ENCODE data around the gene DOCK10. TPM values are rescaled to one million over a fixed set of nuclear protein-coding genes. Genes with fewer than 3 reads are reported as not detected.

The DOCK10 gene
- polyA plus RNA-seq, 4 donors = 2.3 to 6.8 (median 3.5) TPM

DNA sequence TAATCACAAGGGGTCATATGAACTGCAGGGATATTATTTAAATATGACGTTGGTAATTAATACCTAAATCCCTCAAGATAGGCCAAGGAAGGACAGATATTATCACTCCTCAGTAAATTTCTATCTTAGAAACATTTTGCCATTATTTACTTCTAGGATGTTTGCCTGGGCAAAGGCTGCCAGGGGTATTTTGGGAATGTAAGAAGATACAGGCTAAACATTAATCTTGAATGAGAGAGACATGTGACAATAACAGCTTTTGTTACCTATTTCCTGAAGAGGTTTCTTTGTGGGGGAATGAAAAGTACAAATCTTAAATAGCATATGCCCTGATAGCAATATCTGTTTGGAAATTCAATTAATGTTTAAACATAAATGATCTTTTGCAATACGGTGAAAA, 325.3 kb downstream of the DOCK10 start:
- WGBS, 3 donors = 20 to 57% (median 31%) methylated on average over 2 of the region's 2 CpGs
- DNase-seq (peak in 1 of 2 donors; percentile 6), FAIRE-seq (no peak)
- Histone ChIP-seq H3K4me3 (ENCODE audit: low read depth in 1 of 3, low read length in 3 of 3) (no peak overlapping the region), H3K4me1 (ENCODE audit: control insufficient read depth in 3 of 3, insufficient read depth in 2 of 3, low read depth in 1 of 3, low read length in 2 of 3) (no peaks in the 10 kb centered on the region), H3K27ac (ENCODE audit: low read depth in 1 of 3, low read length in 2 of 3) (no peak overlapping the region), H3K9me3 (ENCODE audit: control insufficient read depth in 2 of 2, insufficient read depth in 1 of 2, low read depth in 1 of 2, low read length in 1 of 2) (no peaks in the 10 kb centered on the region), H3K36me3 (ENCODE audit: control insufficient read depth in 3 of 3, insufficient read depth in 2 of 3, low read depth in 1 of 3, low read length in 3 of 3) (no peaks in the 10 kb centered on the region), H3K27me3 (ENCODE audit: control insufficient read depth in 3 of 3, insufficient read depth in 3 of 3, low read length in 3 of 3) (no peaks in the 10 kb centered on the region)

DNA sequence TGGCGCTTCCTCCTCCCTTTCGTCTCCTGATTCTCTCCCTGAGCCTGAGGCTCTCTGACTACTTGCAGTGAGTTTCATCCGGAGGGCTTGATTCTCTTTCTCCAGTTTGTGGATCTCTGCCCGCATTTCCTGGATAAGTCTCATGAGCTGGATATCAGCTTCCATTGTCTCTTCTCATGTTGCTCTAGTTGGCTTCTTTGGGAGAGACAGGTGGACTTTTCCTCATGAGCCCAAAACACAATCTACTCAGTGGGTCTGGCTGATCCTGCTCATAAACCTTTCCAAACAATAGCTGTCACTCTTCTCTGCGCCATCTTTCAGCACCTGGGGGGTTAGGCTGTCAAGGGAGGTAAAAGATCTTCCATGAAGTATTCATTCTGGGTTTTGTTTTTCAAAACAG, 326.1 kb downstream of the DOCK10 start, which contains the start of gene CCDC195:
Gene CCDC195, minus strand, starts transcription at position 165 of the 400 bp plus-strand sequence. Its CDS starts 0 bp downstream, at position 165.
- Histone ChIP-seq H3K27ac (ENCODE audit: low read depth in 1 of 3, low read length in 2 of 3) (no peak within 1 kb of the TSS), H3K9me3 (ENCODE audit: control insufficient read depth in 2 of 2, insufficient read depth in 1 of 2, low read depth in 1 of 2, low read length in 1 of 2) (no peaks in the 10 kb centered on the region), H3K4me1 (ENCODE audit: control insufficient read depth in 3 of 3, insufficient read depth in 2 of 3, low read depth in 1 of 3, low read length in 2 of 3) (no peaks in the 10 kb centered on the region), H3K27me3 (ENCODE audit: control insufficient read depth in 3 of 3, insufficient read depth in 3 of 3, low read length in 3 of 3) (no peaks in the 10 kb centered on the region), H3K4me3 (ENCODE audit: low read depth in 1 of 3, low read length in 3 of 3) (no peak within 1 kb of the TSS), H3K36me3 (ENCODE audit: control insufficient read depth in 3 of 3, insufficient read depth in 2 of 3, low read depth in 1 of 3, low read length in 3 of 3) (no peaks in the 10 kb centered on the region)
- whole genome bisulfite sequencing, 3 donors = 88 to 92% (median 90%) methylated on average over 5 of the region's 5 CpGs
- FAIRE-seq (no peak), DNase-seq (no peak)
